DLD1 (cell line): ENCODE results near the gene CDAN1.
"Not testable (repeated sequence)": the region's sequence is repeated elsewhere in the genome, so short reads cannot be mapped to it uniquely, and the experiment has no call there.

Experiments
- in situ Hi-C: cut with HindIII; loops from 2 replicates; pipeline ENCODE4 v1.10.0; 2017; ENCODE audit warnings: low sequenced_read_pairs

Gene CDAN1

GRCh38 chr15:42710662-42711061 lies 26.3 kb downstream of the CDAN1 start:
- in situ Hi-C loops, result loop anchor here (10.0 kb wide), 1 partner anchor 494 kb away; no protein-coding TSS in a partner anchor

GRCh38 chr15:42707873-42708544 lies 28.9 kb downstream of the CDAN1 start:
- in situ Hi-C loops, result no loop called here

- in situ Hi-C loops, result no loop called here
Measured at GRCh38 chr15:42707068-42707467, 29.9 kb downstream of the CDAN1 start.

- in situ Hi-C loops, result no loop called here
Measured at GRCh38 chr15:42705336-42705735, 31.6 kb downstream of the CDAN1 start.

- in situ Hi-C loops, result no loop called here
Measured at GRCh38 chr15:42704492-42704926, 32.4 kb downstream of the CDAN1 start.

GRCh38 chr15:42696626-42697025 lies 40.3 kb downstream of the CDAN1 start:
- in situ Hi-C loops, result no loop called here

- in situ Hi-C loops, result no loop called here
Measured at GRCh38 chr15:42695527-42696071, 41.3 kb downstream of the CDAN1 start.

GRCh38 chr15:42694398-42694797 lies 42.5 kb downstream of the CDAN1 start:
- in situ Hi-C loops, result no loop called here

- in situ Hi-C loops, result no loop called here
Measured at GRCh38 chr15:42693942-42694341, 43.0 kb downstream of the CDAN1 start.

- in situ Hi-C loops, result no loop called here
Measured at GRCh38 chr15:42693496-42693895, 43.4 kb downstream of the CDAN1 start.

- in situ Hi-C loops, result no loop called here
Measured at GRCh38 chr15:42692997-42693396, 43.9 kb downstream of the CDAN1 start.

GRCh38 chr15:42692536-42692935 lies 44.4 kb downstream of the CDAN1 start:
- in situ Hi-C loops, result no loop called here

- in situ Hi-C loops, result no loop called here
Measured at GRCh38 chr15:42691770-42692169, 45.2 kb downstream of the CDAN1 start.

GRCh38 chr15:42691308-42691707 lies 45.6 kb downstream of the CDAN1 start:
- in situ Hi-C loops, result no loop called here

- in situ Hi-C loops, result no loop called here
Measured at GRCh38 chr15:42688301-42688700, 48.6 kb downstream of the CDAN1 start.

- in situ Hi-C loops, result no loop called here
Measured at GRCh38 chr15:42687740-42688139, 49.2 kb downstream of the CDAN1 start.

GRCh38 chr15:42686281-42686680 lies 50.6 kb downstream of the CDAN1 start:
- in situ Hi-C loops, result no loop called here

- in situ Hi-C loops, result no loop called here
Measured at GRCh38 chr15:42681119-42681518, 55.8 kb downstream of the CDAN1 start.

GRCh38 chr15:42680142-42680482 lies 56.8 kb downstream of the CDAN1 start:
- in situ Hi-C loops, result not testable (repeated sequence)

GRCh38 chr15:42679285-42680141 lies 57.4 kb downstream of the CDAN1 start:
- in situ Hi-C loops, result no loop called here

- in situ Hi-C loops, result no loop called here
Measured at GRCh38 chr15:42675021-42675420, 61.9 kb downstream of the CDAN1 start.

- in situ Hi-C loops, result no loop called here
Measured at GRCh38 chr15:42674472-42674871, 62.5 kb downstream of the CDAN1 start.
